SKM-1 treated with dmso at 0.1 percent for 144 hours (cell line): ENCODE data around the gene SRRD.
A peak's percentile ranks its signal among the peaks of the same experiment; 100 is the strongest.
"Not testable (repeated sequence)": the region's sequence is repeated elsewhere in the genome, so short reads cannot be mapped to it uniquely, and the experiment has no call there.

Source experiments
- DNase-seq: peaks from one replicate; lab custom pipeline; 2025; ENCODE audit not compliant: unreplicated experiment; lab: John Stamatoyannopoulos, UW

SRRD gene, protein sequence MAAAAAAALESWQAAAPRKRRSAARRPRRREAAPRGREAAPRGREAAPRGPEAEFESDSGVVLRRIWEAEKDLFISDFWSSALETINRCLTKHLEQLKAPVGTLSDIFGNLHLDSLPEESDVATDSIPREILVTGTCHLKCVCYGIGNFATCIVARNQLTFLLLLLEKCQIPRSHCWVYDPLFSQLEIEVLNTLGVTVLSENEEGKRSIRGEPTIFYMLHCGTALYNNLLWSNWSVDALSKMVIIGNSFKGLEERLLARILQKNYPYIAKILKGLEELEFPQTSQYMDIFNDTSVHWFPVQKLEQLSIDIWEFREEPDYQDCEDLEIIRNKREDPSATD

GRCh38 chr22:26483439-26484359 lies at the start of gene SRRD, which contains the start of gene HPS4:
TSS of gene SRRD (plus strand) at chr22:26483877. CDS start at chr22:26483891, 14 bp downstream.
TSS of gene HPS4 (minus strand) at chr22:26483783. CDS start at chr22:26481762, 2,021 bp downstream.
- DNase-seq: peak; percentile 78

DNA sequence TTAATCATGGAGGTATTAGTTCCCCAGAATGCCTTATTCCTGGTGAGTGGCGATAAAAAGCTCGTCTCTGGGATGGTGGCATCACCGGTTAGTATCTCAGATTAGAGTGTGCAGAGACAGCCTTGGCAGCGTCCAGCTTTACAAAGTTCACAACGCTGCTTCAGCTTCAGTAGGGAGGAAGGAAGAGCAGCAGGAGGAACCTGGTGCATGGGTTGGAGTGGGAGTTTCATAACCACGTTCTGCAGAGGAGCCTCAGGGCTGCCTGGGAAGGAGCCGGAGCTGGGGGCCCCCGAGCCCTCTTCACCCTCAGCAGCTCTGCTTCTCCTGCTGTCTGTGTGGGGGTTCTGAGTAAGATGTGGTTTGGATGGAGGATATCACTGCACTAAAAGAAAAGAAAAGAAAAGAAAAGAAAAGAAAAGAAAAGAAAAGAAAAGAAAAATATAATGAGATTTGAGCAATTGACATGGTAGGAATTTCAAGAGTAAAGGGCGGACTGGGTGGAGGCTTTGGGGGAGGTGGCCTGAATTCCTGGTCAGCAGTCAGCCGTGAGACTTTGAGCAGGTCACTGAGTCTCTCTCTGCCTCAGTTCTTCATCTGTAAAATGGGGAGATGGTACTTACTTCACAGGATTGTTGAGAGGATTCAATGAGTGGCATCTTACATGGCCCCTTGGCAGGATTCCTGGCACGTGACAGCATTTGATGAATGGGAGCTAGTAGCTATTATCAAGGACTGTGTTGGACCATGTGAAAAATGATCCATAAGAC lies 48.2 kb upstream of the SRRD start:
- DNase-seq: peak; percentile 53

DNA sequence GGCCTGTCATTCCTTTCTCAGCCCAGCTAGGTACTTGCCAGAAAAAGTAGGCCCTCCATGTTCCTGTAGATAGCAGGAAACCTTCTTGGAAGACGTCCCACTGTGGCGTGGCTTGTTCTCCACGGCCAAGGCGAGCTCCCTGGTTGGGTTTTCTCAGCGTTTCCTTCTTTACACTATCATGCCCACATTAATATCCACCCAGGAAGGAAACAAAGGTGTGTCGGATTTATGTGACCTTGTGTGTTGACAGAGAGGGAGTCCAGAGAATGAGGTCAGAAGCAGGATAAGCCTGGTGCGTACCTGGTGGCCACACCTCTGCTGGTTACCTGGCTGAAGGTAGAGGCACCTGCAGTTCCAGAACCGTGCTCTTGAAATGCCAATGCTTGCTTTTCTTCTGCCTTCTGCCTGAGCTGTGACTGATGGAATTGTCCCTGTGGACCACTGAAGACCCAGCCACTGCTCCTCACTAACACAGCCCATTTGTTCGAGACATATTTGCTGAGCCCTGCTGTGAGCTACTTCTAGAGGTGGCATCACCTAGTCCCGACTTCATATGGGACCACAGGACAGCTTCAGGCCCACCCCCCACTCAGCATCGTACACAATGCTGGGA lies 46.7 kb upstream of the SRRD start:
- no peak for DNase-seq

- no peak for DNase-seq
Measured at GRCh38 chr22:26437694-26438392, 45.8 kb upstream of the SRRD start.

DNA sequence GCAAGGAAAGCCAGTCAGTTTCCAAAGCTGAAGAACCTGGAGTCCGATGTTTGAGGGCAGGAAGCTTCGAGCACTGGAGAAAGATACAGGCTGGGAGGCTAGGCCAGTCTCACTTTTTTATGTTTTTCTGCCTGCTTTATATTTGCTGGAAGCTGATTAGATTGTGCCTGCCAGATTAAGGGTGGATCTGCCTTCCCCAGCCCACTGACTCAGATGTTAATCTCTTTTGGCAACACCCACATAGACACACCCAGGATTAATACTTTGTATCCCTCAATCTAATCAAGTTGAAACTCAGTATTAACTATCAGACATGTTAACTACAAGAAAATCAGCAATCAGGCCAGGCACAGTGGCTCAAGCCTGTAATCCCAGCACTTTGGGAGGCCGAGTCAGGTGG lies 44.9 kb upstream of the SRRD start:
- DNase-seq: not testable (repeated sequence)

- DNase-seq: no peak
Measured at GRCh38 chr22:26439559-26439958, 44.1 kb upstream of the SRRD start.

DNA sequence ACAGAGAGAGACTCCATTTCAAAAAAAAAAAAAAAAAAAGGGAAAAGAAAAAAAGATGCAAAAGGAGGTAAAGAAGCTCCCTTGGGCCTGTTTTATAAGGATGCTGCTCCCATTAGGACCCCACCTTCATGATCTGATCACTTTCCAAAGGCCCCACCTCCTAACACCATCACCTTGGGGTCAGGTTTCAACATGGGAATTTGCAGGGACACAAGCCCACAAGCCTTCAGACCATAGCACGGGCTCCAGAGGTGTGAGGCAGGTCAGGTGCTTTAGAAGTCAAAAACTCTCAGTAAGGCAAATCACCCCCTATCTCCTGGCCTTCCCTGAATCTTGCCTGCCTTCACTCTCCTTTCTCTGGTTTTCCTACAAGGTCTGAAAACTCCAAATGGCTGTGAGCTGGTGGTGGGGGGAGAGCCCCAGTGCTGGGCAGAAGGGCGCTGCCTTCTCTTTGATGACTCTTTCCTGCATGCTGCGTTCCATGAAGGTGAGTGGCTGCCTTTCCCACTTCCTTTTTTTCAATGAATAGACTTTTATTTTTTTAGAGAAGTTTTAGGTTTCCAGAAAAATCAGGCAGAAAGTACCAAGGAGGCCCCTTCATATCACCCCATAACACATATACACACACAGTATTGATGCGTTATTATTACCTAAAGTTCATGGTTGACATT lies 41.5 kb upstream of the SRRD start:
- no peak for DNase-seq

DNA sequence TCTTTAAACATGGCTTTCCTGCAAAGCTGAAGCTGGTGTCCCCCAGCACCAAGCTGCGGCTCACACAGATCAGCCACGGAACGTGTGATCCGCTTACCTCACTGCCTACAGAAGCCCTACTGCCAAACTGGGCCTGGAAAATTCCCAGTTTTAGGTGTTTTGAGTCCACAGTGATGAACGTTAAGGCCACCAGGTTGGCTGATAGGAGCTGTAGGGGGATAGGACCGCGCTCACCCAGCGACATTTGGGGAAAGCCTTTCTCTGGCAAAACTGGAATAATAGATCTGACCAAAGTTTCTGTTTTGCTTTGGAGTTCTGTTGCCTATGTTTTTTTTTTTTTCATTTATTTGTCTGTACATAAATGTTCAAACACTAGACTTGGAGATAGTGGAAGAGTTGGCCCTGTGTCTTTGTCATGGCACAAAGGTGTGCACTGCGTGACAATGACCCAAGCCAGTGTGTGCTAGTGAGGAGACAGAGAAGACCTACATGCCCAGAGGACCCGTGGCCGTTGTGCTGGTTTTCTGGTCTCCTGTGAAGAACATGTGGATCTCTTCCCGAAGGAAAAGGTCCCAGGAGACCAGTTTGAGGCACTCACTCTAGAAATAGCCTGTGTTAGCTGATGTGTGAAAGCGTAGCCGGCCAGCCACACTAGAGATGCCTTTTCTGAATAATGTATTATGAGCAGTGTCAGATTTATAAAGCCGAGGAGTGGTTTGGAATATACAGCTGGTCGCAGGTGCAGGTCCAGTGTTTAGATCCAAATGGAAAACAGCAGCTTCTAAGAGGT lies 39.6 kb upstream of the SRRD start:
- DNase-seq: no peak

- DNase-seq: no peak
Measured at GRCh38 chr22:26444777-26445176, 38.9 kb upstream of the SRRD start.

DNA sequence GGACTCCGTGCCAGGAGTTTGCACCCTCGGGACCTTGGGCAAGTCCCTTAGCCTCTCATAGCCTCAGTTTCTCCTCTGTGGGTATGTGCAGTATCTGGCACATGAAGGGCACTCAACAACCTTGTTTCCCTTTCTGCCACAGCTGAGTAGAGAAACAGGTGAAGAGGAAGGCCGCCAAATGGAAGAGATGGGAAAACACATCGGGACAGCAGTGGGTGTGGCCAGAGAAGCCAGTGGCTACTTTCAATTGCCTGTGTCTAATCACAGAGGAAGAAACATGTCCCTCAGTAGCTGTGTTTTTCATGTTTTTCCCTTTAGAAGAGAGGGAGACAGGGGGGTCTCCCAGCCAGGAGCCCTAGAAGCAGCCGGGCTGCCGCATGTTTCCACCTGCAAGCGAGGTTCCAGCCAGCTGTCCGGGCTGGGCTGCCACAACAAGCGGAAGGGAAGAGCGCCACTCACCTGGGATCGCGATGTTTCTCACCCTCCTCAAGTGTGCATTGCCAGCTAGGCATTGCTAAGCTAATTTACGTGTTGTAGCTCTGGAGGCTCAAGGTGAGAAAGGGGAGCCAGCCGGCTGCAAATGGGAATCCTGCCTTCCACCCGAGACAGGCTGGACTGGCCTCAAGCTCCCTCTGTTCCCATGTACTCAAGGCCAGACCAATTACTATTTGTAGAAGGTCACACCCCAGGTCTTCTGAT lies 38.0 kb upstream of the SRRD start:
- no peak for DNase-seq

- DNase-seq: no peak
Measured at GRCh38 chr22:26446808-26447515, 36.7 kb upstream of the SRRD start.

DNA sequence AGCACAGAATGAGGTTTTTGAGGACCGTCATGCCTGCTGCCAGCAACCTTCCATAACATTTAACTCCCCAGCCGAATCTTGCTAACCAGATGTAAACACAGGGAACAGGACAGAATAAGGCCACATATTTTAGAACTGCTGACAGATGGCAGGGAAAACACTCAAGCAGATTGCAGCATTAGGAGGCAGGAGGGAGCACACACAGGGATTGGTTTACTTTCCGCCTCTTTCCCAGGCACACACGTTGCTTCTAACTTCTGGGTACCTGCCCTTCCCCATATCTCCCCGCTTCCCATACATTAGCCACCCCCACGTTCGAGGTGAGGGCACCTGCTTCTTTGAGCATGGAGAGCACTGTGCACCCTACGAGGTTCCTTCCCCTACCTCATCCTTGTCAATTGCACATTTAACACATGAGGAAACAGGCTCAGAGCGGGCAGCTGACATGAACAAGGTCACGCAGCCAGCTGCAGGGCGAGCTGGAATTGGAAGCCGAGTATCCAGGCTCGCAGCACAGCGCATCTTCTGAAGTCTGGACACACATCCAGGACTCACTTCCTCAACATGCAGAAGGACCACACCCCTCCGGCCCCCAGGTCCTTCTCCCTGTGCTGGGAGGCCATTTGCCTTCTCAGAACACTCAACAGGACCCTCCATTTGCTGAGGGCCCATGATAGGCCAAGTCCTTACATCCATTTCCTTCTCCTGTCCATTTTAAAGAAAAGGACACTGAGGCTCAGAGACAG lies 35.9 kb upstream of the SRRD start:
- no peak for DNase-seq

DNA sequence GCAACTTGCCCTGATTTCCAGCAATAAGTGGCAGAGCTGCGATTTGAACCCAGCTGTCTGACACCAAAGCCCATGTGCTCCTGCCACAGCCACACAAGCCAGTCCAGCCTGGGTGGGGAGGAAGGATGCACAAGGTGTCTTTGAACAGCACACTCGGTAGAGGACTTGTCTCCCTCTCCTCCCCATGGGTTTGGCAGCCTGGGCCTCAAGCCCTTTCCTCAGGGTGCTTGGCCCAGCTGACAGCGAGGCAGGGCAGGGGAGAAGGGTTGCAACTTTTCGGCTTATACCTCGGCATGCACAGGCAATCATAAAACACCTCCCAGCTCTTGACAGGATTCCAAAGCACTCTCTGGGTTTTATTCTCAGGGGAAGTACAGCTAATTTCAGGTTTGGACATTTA lies 35.3 kb upstream of the SRRD start:
- no peak for DNase-seq

DNA sequence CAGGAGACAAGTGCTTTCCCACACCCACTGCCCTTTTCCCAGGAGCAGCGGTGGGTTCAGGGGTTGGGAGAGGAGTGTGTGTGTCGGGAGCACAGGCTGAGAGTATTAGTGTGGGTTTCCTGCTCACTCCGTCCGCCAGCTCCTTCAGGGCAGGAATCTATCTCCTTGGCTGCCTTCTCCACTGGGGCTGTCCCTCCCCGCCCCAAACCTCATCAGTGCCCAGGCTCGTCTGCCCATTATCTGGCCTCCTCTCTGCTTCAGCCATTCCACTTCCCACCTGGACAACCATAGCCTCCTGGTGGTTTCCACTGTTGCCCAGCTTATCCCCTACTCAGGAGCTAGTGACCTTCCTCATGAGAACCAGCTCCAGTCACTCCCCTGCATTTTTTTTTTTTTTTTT lies 34.7 kb upstream of the SRRD start:
- DNase-seq: no peak

DNA sequence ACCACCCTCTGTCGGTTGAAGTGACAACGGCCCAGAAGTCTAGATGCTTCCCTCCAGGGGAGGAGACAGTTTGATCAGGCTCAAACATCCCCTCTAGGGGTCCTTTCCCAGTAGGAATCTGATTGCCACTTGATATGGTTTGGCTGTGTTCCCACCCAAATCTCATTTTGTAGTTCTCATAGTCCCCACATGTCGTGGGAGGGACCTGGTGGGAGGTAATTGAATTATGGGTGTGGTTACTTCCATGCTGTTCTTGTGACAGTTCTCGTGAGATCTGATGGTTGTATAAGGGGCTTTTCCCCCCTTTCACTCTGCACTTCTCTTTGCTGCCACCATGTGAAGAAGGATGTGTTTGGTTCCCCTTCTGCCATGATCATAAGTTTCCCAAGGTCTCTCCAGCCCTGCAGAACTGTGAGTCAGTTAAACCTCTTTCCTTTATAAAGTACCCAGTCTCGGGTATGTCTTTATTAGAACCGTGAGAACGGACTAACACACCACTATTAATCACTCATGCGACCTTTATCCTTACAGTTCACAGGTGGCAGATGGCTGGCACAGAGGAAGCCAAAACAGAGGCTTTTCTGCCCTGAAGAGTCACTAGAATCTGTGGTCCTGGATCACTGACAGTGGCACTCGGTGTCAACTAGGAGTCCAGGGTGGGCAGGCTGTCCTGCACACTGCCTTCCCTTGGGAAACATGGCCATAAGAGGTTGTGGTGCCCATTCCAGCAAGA lies 33.1 kb upstream of the SRRD start:
- DNase-seq: no peak
